ENCODE results near the gene TMEM176A.

TMEM176A gene

GRCh38 chr7:150784120-150784736 is 16.3 kb upstream of the TMEM176A start:
- no peak for TF ChIP-seq CTCF (IDR thresholded peaks at IDR 0.05; ENCODE audit: unreplicated experiment in 3 of 3)
- no peaks in the 10 kb centered on the region for H3K36me3 Mint-ChIP-seq (ENCODE audit: low read depth)
- peak overlapping the region; percentile 79 to 91 (median 87) for H3K27ac Mint-ChIP-seq
- H3K27me3 Mint-ChIP-seq (ENCODE audit: low read depth): peaks cover 8% of the 10 kb centered on the region
- no peaks in the 10 kb centered on the region for H3K9me3 Mint-ChIP-seq
- H3K4me1 Mint-ChIP-seq: peaks cover 68% of the 10 kb centered on the region
- H3K4me3 Mint-ChIP-seq: no peak overlapping the region

- Mint-ChIP-seq H3K27ac (peak overlapping the region; percentile 79 to 91 (median 87)), H3K4me1 (peaks cover 71% of the 10 kb centered on the region), H3K4me3 (peak overlapping the region in 2 of 3 experiments; percentile 7 to 26), H3K27me3 (ENCODE audit: low read depth) (peaks cover 8% of the 10 kb centered on the region), H3K9me3 (no peaks in the 10 kb centered on the region), H3K36me3 (ENCODE audit: low read depth) (no peaks in the 10 kb centered on the region)
- TF ChIP-seq CTCF (IDR thresholded peaks at IDR 0.05; ENCODE audit: unreplicated experiment in 3 of 3): no peak
Observed at GRCh38 chr7:150784954-150785353, 15.6 kb upstream of the TMEM176A start.

GRCh38 chr7:150787321-150788281 is 13.0 kb upstream of the TMEM176A start:
- peaks cover 57% of the 10 kb centered on the region for H3K4me1 Mint-ChIP-seq
- TF ChIP-seq CTCF (IDR thresholded peaks at IDR 0.05; ENCODE audit: unreplicated experiment in 3 of 3): peak in 1 of 3 experiments; percentile 8
- no peaks in the 10 kb centered on the region for H3K9me3 Mint-ChIP-seq
- H3K36me3 Mint-ChIP-seq (ENCODE audit: low read depth): no peaks in the 10 kb centered on the region
- H3K27me3 Mint-ChIP-seq (ENCODE audit: low read depth): peaks cover 8% of the 10 kb centered on the region
- peak overlapping the region; percentile 54 to 91 (median 87) for H3K27ac Mint-ChIP-seq
- H3K4me3 Mint-ChIP-seq: peak overlapping the region in 1 of 3 experiments; percentile 13

- peaks cover 51% of the 10 kb centered on the region for H3K4me1 Mint-ChIP-seq
- no peaks in the 10 kb centered on the region for H3K36me3 Mint-ChIP-seq (ENCODE audit: low read depth)
- no peaks in the 10 kb centered on the region for H3K9me3 Mint-ChIP-seq
- peak overlapping the region; percentile 47 to 94 (median 87) for H3K27ac Mint-ChIP-seq
- peaks cover 8% of the 10 kb centered on the region for H3K27me3 Mint-ChIP-seq (ENCODE audit: low read depth)
- no peak overlapping the region for H3K4me3 Mint-ChIP-seq
- TF ChIP-seq CTCF (IDR thresholded peaks at IDR 0.05; ENCODE audit: unreplicated experiment in 3 of 3): no peak
Observed at GRCh38 chr7:150788474-150789269, 11.9 kb upstream of the TMEM176A start.

- H3K36me3 Mint-ChIP-seq (ENCODE audit: low read depth): no peaks in the 10 kb centered on the region
- H3K9me3 Mint-ChIP-seq: no peaks in the 10 kb centered on the region
- peaks cover 3% of the 10 kb centered on the region for H3K27me3 Mint-ChIP-seq (ENCODE audit: low read depth)
- no peak overlapping the region for H3K4me3 Mint-ChIP-seq
- peaks cover 32% of the 10 kb centered on the region for H3K4me1 Mint-ChIP-seq
- no peak overlapping the region for H3K27ac Mint-ChIP-seq
- no peak for TF ChIP-seq CTCF (IDR thresholded peaks at IDR 0.05; ENCODE audit: unreplicated experiment in 3 of 3)
Observed at GRCh38 chr7:150790416-150791075, 10.0 kb upstream of the TMEM176A start.

Data from nephron (organoid).